Choroid plexus epithelial cell (primary cell): Measurements from ENCODE around the gene ELOVL3.

Source experiments
- DNase-seq: peaks from one replicate; pipeline ENCODE4 v3.0.0-alpha.2; 2010; ENCODE audit warnings: low read depth
- H3K4me3 ChIP-seq: 2 replicates; pipeline ENCODE4 v1.5.1; 2011; ENCODE audit warnings: low read depth, mild to moderate bottlenecking, control low read depth, low read length, moderate library complexity
- TF ChIP-seq, protein P1 (sequence below): conservative IDR thresholded peaks from 2 replicates; pipeline ENCODE4 v1.5.1; 2011; ENCODE audit warnings: low read depth, mild to moderate bottlenecking, control low read depth, inconsistent platforms, low read length, moderate library complexity

Gene ELOVL3

DNA sequence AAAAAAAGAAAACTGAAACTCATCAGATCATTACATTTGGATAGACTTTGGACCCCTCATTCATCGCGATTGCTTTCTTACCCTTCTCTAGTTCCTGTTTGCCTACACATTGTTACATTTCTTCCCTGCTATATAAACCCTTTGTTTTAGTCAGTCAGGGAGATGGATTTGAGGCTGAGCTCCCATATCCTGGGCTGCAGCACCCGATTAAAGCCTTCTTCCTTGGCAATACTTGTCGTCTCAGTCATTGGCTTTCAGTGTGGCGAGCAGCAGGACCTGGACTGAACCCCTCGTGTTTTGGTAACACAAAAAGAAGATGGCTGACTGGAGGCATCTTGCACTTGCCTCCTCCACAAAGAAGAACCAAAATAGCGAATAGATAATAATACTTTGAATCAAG lies 34.1 kb upstream of the ELOVL3 start:
- no peak for DNase-seq
- H3K4me3 ChIP-seq, result no peak overlapping the region
- TF ChIP-seq, protein P1, sequence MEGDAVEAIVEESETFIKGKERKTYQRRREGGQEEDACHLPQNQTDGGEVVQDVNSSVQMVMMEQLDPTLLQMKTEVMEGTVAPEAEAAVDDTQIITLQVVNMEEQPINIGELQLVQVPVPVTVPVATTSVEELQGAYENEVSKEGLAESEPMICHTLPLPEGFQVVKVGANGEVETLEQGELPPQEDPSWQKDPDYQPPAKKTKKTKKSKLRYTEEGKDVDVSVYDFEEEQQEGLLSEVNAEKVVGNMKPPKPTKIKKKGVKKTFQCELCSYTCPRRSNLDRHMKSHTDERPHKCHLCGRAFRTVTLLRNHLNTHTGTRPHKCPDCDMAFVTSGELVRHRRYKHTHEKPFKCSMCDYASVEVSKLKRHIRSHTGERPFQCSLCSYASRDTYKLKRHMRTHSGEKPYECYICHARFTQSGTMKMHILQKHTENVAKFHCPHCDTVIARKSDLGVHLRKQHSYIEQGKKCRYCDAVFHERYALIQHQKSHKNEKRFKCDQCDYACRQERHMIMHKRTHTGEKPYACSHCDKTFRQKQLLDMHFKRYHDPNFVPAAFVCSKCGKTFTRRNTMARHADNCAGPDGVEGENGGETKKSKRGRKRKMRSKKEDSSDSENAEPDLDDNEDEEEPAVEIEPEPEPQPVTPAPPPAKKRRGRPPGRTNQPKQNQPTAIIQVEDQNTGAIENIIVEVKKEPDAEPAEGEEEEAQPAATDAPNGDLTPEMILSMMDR, result no peak

DNA sequence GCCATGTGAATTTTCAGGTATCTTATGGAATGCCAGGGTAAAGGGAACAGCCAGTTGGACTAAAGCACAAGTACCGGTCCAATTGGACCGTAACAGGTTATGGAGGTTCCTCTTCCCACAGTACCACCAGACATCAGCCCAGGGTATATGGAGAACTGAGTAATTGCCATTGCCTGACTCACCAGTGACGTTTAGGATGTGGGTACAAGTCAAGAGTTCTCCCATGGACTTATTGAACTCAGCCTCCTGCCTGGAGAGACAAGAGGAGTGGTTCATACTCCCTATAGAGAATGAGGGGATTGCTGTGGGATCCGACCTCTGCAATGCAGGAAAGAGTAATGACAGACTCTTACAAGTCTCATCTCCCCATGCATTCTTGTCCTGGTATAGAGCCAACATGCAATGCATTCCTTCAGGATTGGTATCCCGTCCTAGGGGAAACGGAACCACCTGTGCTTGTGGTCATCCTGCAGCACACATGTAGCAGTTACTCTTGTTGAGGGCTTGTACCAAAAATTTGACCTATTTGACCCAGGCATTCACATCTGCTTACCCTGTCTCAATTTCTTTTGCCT lies 30.7 kb upstream of the ELOVL3 start:
- no peak for DNase-seq
- H3K4me3 ChIP-seq, result no peak overlapping the region
- TF ChIP-seq, protein P1, result no peak

- TF ChIP-seq, protein P1, result no peak
- no peak overlapping the region for H3K4me3 ChIP-seq
- no peak for DNase-seq
These were observed 29.2 kb upstream of the ELOVL3 start for GRCh38 chr10:102196893-102197292.

- TF ChIP-seq, protein P1, result no peak
- H3K4me3 ChIP-seq, result no peak overlapping the region
- DNase-seq, result no peak
These were observed 28.1 kb upstream of the ELOVL3 start for GRCh38 chr10:102198027-102198426.

GRCh38 chr10:102200751-102201640 lies 25.1 kb upstream of the ELOVL3 start:
- H3K4me3 ChIP-seq, result no peak overlapping the region
- TF ChIP-seq, protein P1, result no peak
- no peak for DNase-seq

GRCh38 chr10:102202386-102202785 lies 23.7 kb upstream of the ELOVL3 start:
- H3K4me3 ChIP-seq, result no peak overlapping the region
- TF ChIP-seq, protein P1, result no peak
- no peak for DNase-seq
